ENCODE results near the gene IER3IP1.
"Not testable (repeated sequence)": the region's sequence is repeated elsewhere in the genome, so short reads cannot be mapped to it uniquely, and the experiment has no call there.

Gene IER3IP1

GRCh38 chr18:47175898-47176575 lies at the start of gene IER3IP1:
IER3IP1 (minus strand) TSS chr18:47176364; CDS start chr18:47176277, 87 bp downstream.
- DNase-seq (ENCODE audit: low read depth in 2 of 2) = peak; percentile 87

- no peak for DNase-seq (ENCODE audit: low read depth in 2 of 2)
Observed at GRCh38 chr18:47215554-47216138, 39.5 kb upstream of the IER3IP1 start.

GRCh38 chr18:47209171-47209570 lies 33.0 kb upstream of the IER3IP1 start:
- no peak for DNase-seq (ENCODE audit: low read depth in 2 of 2)

GRCh38 chr18:47206945-47207637 lies 30.9 kb upstream of the IER3IP1 start:
- no peak for DNase-seq (ENCODE audit: low read depth in 2 of 2)

- peak; percentile 6 to 20 for DNase-seq (ENCODE audit: low read depth in 2 of 2)
Observed at GRCh38 chr18:47204908-47205522, 28.9 kb upstream of the IER3IP1 start.

- no peak for DNase-seq (ENCODE audit: low read depth in 2 of 2)
Observed at GRCh38 chr18:47203626-47204464, 27.7 kb upstream of the IER3IP1 start.

- DNase-seq (ENCODE audit: low read depth in 2 of 2) = not testable (repeated sequence)
Observed at GRCh38 chr18:47195961-47196360, 19.8 kb upstream of the IER3IP1 start.

- no peak for DNase-seq (ENCODE audit: low read depth in 2 of 2)
Observed at GRCh38 chr18:47191961-47192360, 15.8 kb upstream of the IER3IP1 start.

- DNase-seq (ENCODE audit: low read depth in 2 of 2) = no peak
Observed at GRCh38 chr18:47187721-47188120, 11.6 kb upstream of the IER3IP1 start.

GRCh38 chr18:47184419-47185050 lies 8.4 kb upstream of the IER3IP1 start:
- no peak for DNase-seq (ENCODE audit: low read depth in 2 of 2)

GRCh38 chr18:47182156-47182555 lies 6.0 kb upstream of the IER3IP1 start:
- not testable (repeated sequence) for DNase-seq (ENCODE audit: low read depth in 2 of 2)

GRCh38 chr18:47180765-47181164 lies 4.6 kb upstream of the IER3IP1 start:
- no peak for DNase-seq (ENCODE audit: low read depth in 2 of 2)

- no peak for DNase-seq (ENCODE audit: low read depth in 2 of 2)
Observed at GRCh38 chr18:47179520-47179919, 3.4 kb upstream of the IER3IP1 start.

- DNase-seq (ENCODE audit: low read depth in 2 of 2) = no peak
Observed at GRCh38 chr18:47175283-47175897, 774 bp downstream of the IER3IP1 start.

- DNase-seq (ENCODE audit: low read depth in 2 of 2) = no peak
Observed at GRCh38 chr18:47174545-47175116, 1.5 kb downstream of the IER3IP1 start.

GRCh38 chr18:47172476-47172875 lies 3.7 kb downstream of the IER3IP1 start:
- DNase-seq (ENCODE audit: low read depth in 2 of 2) = no peak

- DNase-seq (ENCODE audit: low read depth in 2 of 2) = no peak
Observed at GRCh38 chr18:47168913-47169312, 7.3 kb downstream of the IER3IP1 start.

GRCh38 chr18:47168509-47168908 lies 7.7 kb downstream of the IER3IP1 start:
- no peak for DNase-seq (ENCODE audit: low read depth in 2 of 2)

- no peak for DNase-seq (ENCODE audit: low read depth in 2 of 2)
Observed at GRCh38 chr18:47166294-47166693, 9.9 kb downstream of the IER3IP1 start.

- no peak for DNase-seq (ENCODE audit: low read depth in 2 of 2)
Observed at GRCh38 chr18:47163241-47163640, 12.9 kb downstream of the IER3IP1 start.
